ENCODE results near the gene MRPL10.
"Not testable (repeated sequence)": the region's sequence is repeated elsewhere in the genome, so short reads cannot be mapped to it uniquely, and the experiment has no call there.

MRPL10 gene

GRCh38 chr17:47774331-47774730, 57.0 kb downstream of the MRPL10 start:
- H3K27ac ChIP-seq, result no peak overlapping the region
- no peak for TF ChIP-seq ZFX (IDR thresholded peaks at IDR 0.05; ENCODE audit: borderline replicate concordance)
- TF ChIP-seq CTCF (IDR thresholded peaks at IDR 0.05), result no peak

GRCh38 chr17:47773649-47774048, 57.7 kb downstream of the MRPL10 start:
- not testable (repeated sequence) for H3K27ac ChIP-seq

All from 22Rv1 (cell line).